ENCODE results near the gene SPHKAP.
"Not testable (repeated sequence)": the region's sequence is repeated elsewhere in the genome, so short reads cannot be mapped to it uniquely, and the experiment has no call there.

SPHKAP gene, protein sequence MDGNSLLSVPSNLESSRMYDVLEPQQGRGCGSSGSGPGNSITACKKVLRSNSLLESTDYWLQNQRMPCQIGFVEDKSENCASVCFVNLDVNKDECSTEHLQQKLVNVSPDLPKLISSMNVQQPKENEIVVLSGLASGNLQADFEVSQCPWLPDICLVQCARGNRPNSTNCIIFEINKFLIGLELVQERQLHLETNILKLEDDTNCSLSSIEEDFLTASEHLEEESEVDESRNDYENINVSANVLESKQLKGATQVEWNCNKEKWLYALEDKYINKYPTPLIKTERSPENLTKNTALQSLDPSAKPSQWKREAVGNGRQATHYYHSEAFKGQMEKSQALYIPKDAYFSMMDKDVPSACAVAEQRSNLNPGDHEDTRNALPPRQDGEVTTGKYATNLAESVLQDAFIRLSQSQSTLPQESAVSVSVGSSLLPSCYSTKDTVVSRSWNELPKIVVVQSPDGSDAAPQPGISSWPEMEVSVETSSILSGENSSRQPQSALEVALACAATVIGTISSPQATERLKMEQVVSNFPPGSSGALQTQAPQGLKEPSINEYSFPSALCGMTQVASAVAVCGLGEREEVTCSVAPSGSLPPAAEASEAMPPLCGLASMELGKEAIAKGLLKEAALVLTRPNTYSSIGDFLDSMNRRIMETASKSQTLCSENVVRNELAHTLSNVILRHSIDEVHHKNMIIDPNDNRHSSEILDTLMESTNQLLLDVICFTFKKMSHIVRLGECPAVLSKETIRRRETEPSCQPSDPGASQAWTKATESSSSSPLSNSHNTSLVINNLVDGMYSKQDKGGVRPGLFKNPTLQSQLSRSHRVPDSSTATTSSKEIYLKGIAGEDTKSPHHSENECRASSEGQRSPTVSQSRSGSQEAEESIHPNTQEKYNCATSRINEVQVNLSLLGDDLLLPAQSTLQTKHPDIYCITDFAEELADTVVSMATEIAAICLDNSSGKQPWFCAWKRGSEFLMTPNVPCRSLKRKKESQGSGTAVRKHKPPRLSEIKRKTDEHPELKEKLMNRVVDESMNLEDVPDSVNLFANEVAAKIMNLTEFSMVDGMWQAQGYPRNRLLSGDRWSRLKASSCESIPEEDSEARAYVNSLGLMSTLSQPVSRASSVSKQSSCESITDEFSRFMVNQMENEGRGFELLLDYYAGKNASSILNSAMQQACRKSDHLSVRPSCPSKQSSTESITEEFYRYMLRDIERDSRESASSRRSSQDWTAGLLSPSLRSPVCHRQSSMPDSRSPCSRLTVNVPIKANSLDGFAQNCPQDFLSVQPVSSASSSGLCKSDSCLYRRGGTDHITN (N-terminal part only)

DNA sequence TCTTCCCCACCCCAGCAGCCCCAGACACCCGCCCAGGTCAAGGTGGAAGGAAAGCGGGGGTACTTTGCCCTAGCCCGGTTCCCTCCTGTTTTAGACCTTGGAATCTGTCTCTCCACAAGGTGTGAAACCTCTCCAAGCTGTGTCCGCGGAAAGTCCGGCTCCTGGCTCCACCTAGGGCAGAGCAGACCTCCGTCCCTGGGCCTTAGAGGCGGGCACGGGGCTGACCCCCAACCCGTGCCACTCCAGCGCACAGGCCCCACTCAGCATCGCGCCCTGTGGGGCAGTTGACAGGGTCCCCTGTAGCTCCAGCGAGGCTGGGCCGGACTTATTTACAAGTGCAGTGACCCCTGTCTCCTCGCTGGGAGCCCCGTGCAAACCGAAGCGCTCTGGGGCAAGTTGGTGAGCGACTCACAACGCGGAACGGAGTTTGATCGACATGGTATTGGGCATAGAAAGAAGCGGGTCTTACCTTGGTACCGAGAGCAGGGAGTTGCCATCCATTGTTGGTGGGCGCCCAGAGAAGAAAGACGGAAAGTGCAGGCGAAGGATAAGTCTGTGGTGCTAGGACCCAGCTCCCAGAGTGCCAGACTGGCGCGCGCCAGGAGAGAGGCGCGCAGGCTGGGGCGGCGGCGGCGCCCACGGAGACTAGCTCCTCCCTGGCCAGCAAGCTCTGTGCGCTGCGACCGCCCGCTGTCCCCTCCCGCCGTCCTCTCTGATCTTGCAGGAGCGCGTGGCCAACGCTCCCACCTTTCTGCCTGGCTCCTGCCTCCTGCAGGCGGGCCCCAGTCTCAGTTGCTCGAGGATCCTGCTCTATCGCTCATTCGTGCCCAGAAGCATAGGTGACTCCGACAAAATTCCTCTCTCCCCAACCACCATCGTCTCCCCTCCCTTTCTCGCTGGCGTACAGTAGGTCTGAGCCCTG lies at the start of gene SPHKAP:
TSS of gene SPHKAP (minus strand) at position 590 of the 922 bp plus-strand sequence. CDS start at position 501, 89 bp downstream.
- DNase-seq = no peak

DNA sequence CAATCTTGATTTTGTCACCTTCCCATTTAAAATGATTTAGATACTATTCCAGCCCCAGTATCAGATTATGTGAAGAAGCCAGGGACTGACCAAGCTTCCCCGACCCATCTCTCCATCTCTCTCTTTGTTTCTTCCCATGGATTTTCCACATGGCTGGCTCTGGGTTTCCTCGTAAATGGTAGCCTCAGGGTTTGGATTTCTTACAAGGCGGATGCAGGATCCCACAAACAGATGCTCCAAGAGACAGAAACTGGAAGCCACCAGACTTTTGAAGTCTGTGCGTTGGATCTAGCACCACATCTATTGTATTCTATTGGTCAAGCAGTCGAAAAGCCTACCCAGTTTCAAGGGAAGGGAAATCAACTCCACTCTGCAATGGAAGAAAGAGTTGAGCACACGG lies 46.0 kb upstream of the SPHKAP start:
- no peak for DNase-seq

DNA sequence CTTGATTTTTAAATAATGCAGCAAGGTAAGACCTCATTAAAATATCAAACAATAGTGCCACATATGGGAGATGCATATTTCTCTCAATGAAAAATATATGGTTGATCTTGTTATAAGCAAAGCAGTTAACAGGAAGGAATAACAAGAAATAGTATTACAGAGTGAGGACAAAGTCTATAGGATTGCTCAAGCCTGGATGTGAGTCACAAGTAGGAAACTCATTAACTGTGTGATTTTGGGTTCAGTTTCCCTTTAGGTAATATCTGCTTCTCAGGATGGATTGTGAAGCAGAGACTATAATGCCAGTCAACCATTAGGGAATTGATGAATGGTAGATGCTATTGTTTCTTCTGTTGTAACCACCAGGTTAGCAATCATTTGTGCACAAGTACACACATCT lies 42.9 kb upstream of the SPHKAP start:
- peak; percentile 36 for DNase-seq

DNA sequence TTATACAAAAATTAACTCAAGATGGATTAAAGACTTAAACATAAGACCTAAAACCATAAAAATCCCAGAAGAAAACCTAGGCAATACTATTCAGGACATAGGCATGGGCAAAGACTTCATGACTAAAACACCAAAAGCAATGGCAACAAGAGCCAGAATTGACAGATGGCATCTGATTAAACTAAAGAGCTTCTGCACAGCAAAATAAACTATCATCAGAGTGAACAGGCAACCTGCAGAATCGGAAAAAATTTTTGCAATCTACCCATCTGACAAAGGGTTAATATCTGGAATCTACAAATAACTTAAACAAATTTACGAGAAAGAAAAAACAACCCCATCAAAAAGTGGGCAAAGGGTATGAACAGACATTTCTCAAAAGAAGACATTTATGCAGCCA lies 37.1 kb upstream of the SPHKAP start:
- not testable (repeated sequence) for DNase-seq

DNA sequence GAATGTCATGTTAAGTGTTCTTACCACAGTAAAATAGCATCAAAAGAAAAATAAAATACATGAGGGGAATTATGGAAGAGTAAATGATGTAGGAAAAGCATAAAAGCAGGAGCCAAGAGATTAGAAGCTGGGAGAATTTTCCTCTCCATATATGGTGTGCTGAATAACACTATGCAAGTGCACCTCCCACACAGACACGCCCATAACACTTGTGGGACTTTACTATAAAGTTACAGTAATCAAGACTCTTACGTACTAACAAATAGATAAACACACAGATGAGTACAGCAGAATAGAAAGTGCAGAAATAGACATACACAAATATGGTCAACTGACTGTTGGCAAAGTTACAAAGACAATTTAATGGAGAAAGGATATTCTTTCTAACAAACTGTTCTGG lies 16.0 kb upstream of the SPHKAP start:
- DNase-seq = no peak

DNA sequence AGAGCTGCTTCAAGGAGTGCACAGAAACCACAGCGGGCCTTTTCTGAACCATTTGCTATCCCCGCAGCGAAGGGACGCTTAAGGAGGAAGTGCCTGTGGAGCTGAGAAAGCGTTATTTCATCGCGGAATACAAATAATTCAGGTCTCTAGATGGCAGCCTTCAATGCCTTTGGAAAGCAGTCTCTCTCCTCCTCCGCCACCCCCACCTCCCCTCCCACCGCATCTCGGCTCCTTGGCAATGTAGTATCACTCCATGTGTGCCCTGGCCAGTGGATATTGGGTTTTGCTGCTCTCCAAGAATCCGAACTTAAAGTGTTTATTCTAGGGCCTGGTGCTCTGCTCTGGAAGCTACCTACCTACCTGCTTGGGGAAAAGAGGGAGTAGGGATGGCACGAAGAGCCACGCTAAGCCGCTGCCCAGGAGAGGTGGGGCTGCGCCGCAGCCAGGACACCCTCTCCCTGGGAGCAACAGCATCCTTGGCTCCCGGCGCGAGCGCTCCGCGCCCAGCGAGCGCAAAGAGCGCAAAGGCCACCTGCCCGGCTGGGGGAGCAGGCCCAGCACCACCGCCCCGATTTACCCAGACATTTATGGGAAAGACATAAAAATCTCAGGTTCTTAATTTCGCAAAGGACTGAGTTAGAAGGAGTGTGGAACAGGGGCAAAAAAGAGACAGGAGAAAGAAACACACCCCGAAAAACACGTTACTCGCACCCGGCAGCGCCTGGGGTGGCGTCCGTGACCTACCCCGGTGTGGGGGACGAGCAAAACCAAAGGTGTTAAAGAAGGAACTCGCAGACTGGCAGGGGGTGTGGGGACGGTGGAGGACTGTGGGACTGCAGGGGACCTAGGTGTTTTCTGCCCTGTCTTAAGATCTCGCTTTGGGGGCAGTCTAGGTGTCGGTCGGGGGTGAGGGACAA lies 1.0 kb downstream of the SPHKAP start:
- no peak for DNase-seq

DNA sequence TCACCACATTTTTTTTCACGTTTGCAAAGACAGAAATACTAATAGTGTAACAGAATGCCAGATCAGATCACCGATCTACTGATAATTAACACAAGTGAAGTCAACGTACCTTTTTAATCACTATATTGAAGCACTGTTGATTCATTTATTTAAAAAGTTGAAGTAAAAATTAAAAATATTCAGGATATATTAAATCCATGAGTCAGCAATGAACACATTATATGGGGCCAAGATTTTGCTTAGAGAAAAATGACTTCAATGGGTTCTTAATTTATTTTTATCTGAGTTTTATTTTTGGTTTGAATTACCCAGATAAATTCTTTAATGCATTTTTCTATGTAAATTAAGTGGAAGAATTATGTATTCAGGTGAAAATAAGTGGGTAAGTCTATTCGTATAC lies 14.2 kb downstream of the SPHKAP start:
- DNase-seq = no peak

DNA sequence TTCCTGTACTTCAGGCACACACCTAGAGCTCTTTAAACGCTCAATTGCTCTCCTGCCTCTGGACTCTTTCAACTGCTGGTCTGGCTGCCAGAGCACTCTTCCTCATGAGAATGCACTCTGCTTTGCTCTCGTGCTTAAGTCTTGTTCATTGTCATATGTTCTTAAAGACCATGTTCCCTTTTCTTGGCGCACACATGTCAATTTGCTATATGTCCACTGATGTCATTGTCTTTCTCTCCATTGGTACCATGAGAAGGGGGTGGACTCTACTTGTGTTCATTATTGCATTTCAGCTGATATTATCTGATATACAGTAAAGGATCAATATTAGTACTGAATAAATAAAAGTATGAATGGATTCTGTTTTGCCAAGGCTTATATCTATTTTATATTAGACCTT lies 16.8 kb downstream of the SPHKAP start:
- DNase-seq = no peak

DNA sequence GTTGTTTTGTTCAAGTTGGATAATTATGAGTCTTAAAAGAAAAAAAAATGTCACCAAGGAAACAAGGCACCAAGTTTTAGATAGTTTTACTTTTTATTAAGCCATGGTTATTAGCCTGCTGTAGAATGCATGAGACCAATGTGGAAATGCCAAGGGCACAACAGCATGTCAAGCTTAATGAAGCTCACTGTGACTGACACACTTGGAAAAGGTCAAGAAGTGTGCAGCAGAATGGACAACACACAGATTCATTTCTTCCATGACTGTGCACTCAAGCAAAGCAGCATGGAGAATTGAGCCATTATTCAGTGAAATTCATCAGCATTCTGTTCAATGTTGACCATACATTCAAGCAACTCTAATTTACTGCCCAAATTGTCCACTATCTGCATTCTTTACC lies 23.6 kb downstream of the SPHKAP start:
- DNase-seq = no peak

DNA sequence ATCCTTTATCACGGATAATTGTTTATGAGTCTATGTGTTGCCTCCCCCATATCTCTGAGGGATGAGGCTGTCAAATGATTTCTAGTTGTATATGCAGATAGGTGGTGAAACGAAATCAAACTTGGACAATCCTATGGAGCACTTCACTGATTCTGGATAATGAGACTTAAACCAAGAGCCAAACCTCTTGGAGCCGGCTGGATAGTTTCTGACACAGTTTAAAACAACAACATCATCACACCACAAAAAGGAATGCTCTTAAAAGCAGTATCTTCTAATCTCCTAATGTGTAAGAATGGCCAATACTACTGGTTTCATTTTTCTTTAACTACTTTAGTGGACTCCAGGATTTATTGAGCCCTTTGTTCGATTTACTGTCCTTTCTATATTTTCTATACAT lies 36.5 kb downstream of the SPHKAP start:
- DNase-seq = no peak

DNA sequence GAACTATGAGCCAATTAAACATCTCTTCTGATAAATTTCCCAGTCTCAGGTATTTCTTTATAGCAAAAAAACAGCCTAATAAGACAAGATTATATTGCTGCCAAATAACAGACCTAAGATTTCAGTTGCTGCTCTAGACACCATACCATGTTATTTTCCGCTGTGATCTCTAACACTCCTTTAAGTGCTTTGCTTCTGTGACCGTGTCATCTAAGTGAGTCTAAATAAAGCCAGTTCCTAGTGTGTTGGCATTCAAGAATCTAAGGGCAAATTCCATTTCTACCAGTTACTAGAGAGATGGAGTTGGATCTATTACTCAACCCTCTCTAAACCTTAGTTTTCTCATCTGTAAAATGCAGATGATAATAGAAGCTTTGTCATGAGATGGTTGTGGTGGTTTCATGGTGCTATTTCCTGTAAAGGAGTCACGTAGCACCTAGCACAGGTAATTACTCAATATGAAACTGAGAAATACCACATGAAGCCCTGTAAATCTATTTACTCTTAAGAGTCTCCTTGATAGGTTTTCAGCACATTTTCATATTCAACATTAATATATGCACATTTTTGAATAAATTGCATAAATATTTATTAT lies 40.5 kb downstream of the SPHKAP start:
- DNase-seq = no peak

DNA sequence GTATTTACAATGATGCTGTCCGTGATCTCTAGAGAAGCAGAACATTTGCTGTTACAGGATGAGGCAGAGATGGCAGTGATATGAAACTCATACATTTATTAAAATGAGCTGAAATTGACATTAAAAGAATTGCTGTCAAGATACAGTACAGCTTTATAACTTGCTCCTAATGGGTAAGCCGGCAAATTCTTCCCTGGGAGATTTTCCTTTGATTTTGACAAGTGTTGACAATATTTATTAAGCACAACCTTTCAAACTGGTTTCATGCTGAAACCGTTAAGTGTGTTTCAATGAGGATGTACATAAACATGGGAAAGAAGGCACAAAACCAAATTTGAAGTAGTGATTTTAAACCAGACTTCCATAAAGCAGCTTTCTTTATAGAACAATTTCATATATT lies 45.5 kb downstream of the SPHKAP start:
- no peak for DNase-seq

DNA sequence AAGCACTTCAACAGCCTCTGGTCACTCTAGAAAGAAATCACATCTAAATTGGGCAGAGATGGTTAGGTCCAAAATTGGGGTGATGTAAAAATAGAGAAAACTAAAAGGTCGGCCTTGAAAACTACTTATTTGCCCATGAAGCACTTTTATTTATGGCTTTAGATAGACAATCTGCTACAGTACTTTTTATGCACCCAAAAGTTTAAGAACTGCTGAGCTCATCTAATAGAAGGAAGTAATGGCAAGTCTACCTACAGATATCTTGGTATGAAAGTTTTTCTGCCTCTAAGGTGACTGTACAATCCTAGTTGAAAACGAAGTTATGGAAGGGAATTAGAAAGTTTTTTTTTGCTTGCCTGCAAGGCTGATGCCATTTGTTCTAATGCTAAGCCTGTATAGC lies 46.2 kb downstream of the SPHKAP start:
- DNase-seq = no peak

DNA sequence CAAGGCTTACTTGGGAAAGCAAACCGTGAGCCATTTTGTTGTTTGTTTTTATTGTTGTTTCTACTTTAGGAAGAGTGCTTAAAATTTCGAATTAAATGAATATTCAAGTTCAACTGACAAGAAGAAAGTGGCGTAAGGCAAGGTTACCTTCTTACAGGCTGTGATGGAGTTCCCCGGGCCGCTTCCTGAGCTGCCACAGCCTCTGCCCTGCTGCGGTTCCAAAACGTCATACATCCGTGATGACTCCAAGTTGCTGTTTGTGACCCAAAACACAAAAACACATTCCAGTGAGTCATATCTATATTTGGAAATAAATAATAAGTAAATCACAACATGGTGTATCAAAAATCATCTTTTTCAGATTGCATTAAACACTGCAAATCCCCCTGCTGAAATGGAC lies 49.7 kb downstream of the SPHKAP start:
- no peak for DNase-seq

DNA sequence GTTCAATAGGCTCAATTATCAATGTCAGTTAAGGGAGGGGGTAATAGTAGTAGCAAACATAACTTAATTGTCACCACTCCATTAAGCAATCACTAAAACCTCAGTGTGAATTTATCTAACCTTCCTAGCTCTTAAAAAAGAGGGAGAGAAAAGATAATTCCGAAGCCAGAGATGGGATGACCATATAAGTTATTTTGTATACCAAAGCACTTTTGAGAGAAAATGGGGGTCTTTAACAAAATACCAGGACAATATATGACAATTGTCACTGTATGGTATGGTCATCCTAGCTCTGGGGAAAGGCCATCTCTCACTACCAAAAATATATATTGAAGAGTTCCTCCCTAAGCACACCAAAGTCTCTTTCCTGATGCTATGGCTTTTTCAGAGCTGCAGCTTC lies 55.1 kb downstream of the SPHKAP start:
- DNase-seq = no peak

DNA sequence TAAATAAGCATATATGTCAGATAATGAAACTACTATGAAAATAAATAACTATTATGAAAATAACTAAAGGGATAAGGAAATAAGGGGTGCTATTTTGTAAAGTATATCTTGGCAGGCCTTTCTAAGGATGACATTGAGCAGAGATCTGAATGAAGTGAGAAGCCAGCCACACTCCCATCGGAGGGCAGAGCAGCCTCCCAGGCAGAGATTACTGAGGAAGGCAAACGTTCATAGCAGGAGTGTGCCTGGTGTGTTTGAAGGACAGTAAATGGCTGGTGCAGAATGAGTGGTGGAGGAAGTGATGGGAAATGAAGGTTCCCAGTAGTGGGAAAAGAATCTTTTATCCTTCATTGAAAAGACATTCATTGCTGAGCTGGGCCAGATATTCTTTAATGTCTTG lies 62.5 kb downstream of the SPHKAP start:
- no peak for DNase-seq

DNA sequence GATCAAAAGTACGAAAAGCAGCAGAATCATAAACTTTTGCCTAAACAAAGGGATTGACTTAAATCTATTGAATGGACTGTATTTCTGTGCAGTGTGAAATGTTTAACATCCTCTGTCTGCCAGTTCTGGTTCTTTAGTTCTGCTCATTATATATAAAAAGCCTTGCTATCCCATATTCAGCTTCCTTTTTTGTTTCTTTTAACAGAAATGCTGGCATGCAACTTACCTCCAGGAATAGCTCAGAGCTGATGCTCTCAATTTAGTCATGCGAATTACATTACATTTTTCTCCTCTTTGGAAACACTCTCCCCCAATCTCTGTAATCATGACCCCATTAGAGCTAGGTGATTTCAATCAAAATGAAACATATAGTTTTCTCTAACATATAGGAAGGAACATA lies 73.6 kb downstream of the SPHKAP start:
- DNase-seq = no peak

DNA sequence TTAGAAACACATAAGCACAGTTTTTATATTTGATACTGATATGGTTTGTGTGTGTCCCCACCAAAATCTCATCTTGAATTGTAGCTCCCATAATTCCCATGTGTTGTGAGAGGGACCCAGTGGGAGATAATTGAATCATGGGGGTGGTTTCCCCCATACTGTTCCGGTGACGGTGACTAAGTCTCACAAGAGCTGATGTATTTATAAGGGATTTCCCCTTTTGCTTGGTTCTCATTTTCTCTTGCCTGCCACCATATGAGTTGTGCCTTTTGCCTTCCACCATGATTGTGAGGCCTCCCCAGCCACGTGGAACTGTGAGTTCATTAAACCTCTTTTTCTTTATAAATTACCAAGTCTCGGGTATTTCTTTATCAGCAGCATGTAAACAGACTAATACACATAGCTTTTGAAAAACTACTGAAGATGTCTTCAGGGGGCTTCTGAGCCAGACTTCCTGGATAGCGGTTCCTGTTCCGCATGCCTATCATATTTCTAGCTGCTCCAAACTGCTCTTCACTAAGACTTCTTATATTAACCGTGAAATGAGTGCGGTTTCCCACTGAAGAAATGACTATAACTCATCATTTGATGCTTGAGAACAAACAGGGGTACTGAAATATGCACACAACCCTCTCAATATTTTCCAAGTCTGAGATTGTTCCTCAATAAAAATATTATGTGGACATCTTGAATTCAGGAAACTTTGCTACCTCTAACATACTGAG lies 75.8 kb downstream of the SPHKAP start:
- DNase-seq = no peak

DNA sequence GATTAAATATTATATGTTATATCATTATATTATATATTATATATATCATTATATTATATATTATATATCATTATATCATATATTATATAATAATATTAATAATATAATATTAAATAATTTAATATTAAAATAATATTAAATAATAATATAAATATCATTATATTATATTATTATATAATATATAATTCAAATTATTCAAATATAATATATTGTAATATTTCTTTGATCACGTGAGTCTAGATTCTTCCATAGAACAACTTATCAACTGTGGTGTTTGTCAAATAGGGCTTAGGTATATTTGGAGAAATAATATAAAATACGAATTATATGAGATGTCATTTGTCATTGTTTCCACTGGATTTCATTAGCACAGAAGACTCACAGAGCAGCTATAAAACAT lies 77.3 kb downstream of the SPHKAP start:
- no peak for DNase-seq

DNA sequence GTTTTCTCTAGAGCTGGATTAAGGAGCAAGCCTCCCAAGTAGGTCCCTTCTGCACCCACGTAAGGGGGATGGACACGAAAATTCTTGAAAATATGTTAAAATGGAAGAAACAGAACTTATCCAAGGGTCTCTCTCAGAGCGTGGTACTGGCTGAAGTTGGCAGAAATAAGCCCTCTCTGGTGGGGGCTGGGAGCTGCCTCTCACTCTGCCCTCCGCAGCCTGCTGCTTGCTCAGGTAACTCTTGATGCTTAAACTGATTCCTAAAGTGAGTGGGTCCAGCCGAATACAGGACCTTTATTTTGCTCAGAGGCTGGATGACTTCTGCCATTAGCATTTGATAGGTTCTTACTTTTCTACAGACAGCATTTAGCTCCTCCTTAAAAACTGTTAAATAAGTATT lies 78.1 kb downstream of the SPHKAP start:
- no peak for DNase-seq
